H1 (cell line): ENCODE measurements around the gene RGS9BP.

Experiments used
- EZH2 ChIP-seq: fragments of 200-600 bp; sonication (generic); IDR thresholded peaks from 2 replicates; pipeline ENCODE4 v1.7.1; 2012; ENCODE audit warnings: low read depth, mild to moderate bottlenecking, moderate library complexity, low read length, inconsistent platforms; ENCODE audit not compliant: severe bottlenecking
- MAFK ChIP-seq: IDR thresholded peaks from 2 replicates; pipeline ENCODE4 v1.6.1; 2012; ENCODE audit warnings: low read depth, mild to moderate bottlenecking, improper control_type of control experiment, low read length
- POLR2A ChIP-seq, 2 experiments: IDR thresholded peaks; 1 replicate in 1 of 2; 2 replicates in 1 of 2; pipeline ENCODE4 v1.6.1; 2011; ENCODE audit warnings: low read depth in 2 of 2, low read length in 2 of 2, mild to moderate bottlenecking in 2 of 2; ENCODE audit errors: control extremely low read depth in 1 of 2
- POLR2AphosphoS5 ChIP-seq: IDR thresholded peaks from 2 replicates; pipeline ENCODE4 v1.6.1; 2011; ENCODE audit warnings: low read depth, low read length
- RFX5 ChIP-seq: IDR thresholded peaks from 2 replicates; pipeline ENCODE4 v1.6.1; 2011; ENCODE audit warnings: low read depth, low read length, improper control_type of control experiment, borderline replicate concordance
- SIX5 ChIP-seq: IDR thresholded peaks from 2 replicates; pipeline ENCODE4 v1.6.1; 2011; ENCODE audit warnings: mild to moderate bottlenecking, low read depth, low read length
- SP2 ChIP-seq: IDR thresholded peaks from 2 replicates; pipeline ENCODE4 v1.6.1; 2012; ENCODE audit warnings: mild to moderate bottlenecking, low read length, inconsistent platforms
- TF ChIP-seq, protein P1 (sequence below), 3 experiments: IDR thresholded peaks; 1 replicate in 2 of 3; 2 replicates in 1 of 3; pipeline versions ENCODE4 v1.5.1 to v1.6.1; 2011; ENCODE audit warnings: low read length in 3 of 3, mild to moderate bottlenecking in 3 of 3, inconsistent platforms in 2 of 3, low read depth in 1 of 3, moderate library complexity in 1 of 3; ENCODE audit not compliant: insufficient read depth in 1 of 3; ENCODE audit errors: control extremely low read depth in 1 of 3

- TF ChIP-seq, protein P1, sequence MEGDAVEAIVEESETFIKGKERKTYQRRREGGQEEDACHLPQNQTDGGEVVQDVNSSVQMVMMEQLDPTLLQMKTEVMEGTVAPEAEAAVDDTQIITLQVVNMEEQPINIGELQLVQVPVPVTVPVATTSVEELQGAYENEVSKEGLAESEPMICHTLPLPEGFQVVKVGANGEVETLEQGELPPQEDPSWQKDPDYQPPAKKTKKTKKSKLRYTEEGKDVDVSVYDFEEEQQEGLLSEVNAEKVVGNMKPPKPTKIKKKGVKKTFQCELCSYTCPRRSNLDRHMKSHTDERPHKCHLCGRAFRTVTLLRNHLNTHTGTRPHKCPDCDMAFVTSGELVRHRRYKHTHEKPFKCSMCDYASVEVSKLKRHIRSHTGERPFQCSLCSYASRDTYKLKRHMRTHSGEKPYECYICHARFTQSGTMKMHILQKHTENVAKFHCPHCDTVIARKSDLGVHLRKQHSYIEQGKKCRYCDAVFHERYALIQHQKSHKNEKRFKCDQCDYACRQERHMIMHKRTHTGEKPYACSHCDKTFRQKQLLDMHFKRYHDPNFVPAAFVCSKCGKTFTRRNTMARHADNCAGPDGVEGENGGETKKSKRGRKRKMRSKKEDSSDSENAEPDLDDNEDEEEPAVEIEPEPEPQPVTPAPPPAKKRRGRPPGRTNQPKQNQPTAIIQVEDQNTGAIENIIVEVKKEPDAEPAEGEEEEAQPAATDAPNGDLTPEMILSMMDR (IDR thresholded peaks at IDR 0.05; ENCODE audit: control extremely low read depth in 1 of 3, insufficient read depth in 1 of 3, low read depth in 1 of 3, low read length in 3 of 3) = no peak
- TF ChIP-seq RFX5 (no peak), MAFK (no peak), POLR2A (IDR thresholded peaks at IDR 0.05; ENCODE audit: control extremely low read depth in 1 of 2, low read depth in 2 of 2, low read length in 2 of 2) (no peak), SP2 (no peak), EZH2 (no peak), POLR2AphosphoS5 (no peak), SIX5 (no peak)
Observed at GRCh38 chr19:32647361-32647760, 28.3 kb upstream of the RGS9BP start.
